Middle frontal gyrus (tissue), 1 donor: Measurements from ENCODE around the gene SLIT3.

ENCODE experiments used
- DNase-seq: peaks from one replicate; pipeline ENCODE4 v3.0.0-alpha.2; 2015; ENCODE audit warnings: low spot score; ENCODE audit errors: extremely low spot score

SLIT3 gene

DNA sequence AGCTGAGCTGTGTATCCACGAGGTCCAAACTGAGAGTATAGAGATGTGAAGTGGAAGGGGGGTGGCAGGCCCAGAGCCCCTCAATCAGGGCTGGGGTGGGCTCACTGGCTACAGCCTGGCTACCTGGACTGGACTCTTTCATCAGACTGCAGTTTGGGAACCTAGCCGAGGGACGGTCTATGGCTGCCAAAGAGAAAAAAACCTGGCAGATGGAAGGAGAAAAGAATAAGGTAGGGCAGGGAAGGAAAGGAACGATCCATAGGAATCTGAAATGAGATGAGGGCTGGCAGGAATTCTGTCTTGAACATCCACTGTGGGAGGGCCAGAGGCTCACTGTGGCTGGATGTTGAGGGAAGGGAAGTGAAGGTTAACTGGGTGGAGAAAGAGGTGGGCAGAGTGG is 497.4 kb downstream of the SLIT3 start:
- no peak for DNase-seq

DNA sequence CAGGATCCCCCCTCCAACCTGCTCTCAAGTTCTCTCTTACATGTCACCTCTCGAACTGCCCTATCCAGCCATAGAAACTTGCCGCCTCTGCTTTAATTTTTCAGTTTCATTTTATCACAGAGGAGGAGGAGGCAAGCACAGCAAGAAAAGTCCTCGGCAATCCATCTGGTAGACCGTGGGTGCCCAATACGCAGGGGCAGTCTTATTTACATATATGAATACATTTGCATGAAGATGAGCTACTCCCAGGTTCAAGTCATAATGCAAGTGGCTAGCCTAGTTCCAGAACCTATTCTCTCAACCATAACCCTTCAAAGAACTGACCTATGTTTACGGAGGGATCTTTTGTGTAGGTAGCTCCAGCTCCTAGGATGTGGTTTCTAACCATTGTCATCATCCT is 498.6 kb downstream of the SLIT3 start:
- no peak for DNase-seq

DNA sequence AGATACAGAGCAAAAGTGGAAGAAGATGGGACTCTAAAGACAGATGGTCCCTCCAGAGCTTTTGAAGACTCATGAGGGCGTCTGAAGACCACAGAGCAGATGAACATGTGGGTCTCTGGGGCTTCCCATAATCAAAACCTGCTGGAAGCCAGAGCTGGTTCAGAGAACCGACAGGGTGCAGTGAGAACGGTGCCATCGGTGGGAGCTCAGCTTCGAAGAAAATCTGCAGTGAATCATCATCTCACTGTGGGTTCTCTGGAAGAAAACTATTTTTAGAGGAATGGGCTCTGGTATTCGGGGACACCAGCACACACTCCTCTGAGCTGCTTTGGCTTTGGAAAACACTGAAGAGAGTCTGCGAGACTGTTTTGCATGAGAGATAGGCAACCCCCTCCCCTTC is 499.4 kb downstream of the SLIT3 start:
- DNase-seq = no peak

DNA sequence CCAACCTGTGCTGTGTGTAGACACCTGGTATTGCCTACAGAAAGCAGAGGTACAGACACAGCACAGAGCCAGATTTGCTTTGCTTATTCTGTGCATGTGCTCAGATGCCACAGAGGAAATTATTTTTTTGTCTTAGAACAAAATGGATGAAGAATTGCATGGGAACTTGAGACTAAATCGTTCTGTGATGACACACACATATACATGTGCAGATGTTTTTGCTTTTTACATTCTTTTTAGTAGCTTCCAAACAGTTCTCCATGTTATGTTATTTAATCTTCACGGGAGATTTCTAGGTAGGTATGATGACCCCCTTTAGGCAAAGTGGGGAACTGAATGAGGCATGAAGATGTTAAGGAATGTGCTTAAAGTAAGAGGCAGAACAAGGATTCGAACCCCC is 500.2 kb downstream of the SLIT3 start:
- no peak for DNase-seq

DNA sequence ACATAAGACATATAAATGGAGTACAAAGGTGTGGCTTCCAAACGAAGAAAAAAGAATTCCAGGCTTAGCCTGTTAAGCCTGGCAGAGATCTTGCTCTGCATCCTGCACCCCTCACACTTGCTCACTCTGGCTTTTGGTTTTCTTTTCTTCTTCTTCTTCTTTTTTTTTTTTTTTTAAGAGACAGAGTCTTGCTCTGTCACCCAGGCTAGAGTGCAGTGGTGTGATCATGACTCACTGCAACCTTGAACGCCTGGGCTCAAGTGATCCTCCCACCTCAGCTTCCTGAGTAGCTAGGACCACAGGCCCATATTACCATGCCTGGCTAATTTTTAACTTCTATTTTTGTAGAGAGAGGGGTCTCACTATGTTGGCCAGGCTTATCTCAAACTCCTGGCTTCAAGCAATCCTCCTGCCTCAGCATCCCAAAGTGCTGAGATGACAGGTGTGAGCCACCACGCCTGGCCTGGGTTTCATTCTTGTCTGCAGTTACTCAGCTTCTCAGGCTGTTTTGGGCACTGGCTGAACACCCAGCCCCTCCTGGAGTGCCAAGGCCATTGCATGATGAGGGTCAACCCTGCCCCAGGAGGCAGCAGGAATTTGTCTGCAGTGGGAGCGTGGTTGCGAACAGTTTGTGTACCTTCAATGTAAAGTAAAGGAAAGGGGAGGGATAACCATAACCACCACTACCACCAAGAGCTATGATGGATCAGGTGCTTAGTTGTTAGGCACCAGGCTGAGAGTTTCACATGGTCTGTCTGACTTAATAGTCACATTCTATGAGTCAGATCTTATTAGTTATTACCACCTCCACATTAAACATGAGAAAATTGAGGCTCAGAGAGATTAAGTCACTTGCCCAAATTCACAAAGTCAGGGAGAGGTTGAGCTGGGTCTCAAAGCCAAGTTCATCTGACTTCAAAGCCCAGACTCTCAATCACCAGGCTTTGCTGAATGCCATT is 502.6 kb downstream of the SLIT3 start:
- no peak for DNase-seq

DNA sequence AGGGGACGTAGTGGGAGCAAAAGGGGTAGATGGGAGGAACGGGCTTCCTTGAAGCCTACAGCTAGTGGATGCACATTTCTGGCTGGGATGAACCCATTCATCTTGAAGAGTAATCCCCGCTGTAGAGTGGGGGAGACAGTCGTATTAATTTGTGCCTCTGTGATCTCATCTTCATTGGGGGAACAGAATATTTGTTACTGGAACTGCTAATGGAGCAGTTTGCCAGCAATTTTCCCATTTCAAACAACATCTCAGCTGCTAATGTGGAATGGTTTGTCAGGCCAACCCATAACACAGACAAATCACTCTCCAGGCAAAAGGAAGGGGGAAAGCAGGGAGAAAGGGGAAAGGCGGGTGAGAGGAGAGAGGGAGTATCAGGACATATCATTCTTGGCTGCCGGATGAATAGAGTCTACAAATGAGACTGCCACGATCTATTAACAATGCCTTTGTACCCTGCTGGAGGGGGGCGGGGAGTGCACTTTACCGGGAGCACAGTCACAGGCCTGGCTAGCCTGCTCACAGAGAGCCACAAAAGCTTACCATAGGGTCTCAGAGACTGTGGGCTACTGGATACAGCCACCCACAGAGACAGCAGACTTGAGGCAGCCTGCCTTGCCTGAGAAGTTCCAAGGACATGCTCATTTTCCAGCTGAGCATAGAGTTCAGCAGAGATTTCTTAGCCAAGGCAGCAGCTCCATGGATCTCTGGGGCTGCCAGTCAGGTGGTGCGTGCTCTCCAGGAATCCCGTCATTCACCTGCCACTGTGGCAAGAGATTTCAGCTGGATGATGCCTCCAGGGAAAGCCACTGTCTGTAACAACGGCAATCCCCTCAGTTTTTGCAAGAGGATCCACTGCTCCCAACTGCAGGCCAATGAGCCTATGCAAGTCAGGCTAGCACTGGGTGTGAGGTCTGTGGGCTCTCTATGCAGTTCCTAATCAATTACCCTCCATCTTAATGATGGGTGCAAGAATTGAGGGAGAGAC is 504.1 kb downstream of the SLIT3 start:
- no peak for DNase-seq

DNA sequence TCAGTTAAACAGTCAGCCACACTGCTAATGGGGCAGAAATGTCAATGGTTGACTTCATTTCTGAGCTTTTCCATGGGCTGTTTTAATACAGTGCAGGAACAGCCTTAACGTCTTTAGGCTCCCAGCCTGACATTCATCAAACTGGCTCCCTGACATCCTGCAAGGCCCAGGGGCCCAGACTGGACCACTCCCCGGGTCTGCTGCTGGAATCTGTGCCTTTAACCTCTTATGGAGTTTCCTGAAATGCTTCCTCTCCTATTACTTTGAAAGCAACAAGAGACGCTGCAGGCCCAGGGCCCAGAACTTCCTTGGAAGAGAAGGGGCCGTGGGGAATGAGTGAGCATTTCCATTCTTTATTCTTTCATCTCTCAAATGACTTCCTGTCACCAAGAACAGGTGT is 504.9 kb downstream of the SLIT3 start:
- no peak for DNase-seq

DNA sequence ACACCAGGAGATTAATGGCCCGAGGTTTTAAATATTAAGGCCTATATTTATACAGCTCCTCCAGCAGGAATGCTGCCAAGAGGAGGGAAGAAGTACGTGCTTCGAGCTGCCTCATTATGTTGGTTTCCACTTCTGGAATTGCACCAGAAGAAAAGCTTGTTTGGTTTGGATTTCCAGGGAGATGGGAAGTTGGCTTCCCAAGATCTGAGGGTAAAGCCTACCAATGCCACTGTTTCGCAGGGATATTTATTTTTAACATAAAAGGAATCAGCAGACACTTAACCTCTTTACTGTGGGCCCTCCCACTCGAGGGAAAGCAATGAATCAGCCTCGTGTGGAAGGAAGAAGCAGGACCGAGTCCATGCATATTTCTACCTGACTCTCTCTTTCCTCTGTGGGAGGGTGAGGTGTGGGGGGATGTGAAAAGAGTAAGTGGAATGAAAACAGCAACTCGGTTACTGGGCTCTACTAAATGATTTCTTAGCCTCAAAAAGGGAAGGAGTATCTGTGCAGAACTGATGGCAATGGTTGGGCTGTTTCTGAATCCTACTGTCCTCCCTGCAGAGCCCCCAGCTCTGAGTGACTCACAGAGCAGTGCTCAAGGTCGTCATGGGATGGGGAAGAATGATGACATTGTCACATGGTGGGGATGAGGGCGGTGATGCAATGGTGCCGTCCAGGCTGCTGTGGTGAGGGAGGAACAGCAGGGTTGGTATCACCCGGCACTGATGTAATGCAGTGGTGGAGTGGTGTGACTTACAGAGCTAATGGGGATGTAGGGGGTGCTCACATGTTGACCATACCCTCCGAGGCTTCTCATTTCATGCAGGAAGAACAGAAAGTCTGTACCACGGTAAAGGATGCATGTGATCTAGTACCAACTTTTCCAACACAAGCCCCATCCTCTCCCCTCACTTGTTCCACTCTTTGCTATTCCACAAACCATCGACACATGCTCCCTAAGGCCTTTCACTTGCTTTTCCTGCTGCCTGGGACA is 506.8 kb downstream of the SLIT3 start:
- DNase-seq = peak; percentile 11

DNA sequence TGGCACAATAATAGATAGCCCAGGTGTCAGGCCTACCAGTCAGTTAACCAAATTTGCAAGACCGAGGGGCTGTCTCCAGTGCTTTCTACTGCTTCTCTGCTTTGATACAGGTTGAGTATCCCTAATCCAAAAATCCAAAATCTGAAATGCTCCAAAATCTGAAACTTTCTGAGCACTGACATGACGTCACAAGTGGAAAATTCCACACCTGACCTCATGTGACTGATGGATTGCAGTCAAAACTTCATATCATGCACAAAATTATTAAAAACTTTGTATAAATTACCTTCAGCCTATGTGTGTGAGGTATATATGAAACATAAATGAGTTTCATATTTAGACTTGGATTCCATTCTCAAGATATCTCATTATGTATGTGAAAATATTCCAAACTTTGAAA is 508.3 kb downstream of the SLIT3 start:
- DNase-seq = no peak

DNA sequence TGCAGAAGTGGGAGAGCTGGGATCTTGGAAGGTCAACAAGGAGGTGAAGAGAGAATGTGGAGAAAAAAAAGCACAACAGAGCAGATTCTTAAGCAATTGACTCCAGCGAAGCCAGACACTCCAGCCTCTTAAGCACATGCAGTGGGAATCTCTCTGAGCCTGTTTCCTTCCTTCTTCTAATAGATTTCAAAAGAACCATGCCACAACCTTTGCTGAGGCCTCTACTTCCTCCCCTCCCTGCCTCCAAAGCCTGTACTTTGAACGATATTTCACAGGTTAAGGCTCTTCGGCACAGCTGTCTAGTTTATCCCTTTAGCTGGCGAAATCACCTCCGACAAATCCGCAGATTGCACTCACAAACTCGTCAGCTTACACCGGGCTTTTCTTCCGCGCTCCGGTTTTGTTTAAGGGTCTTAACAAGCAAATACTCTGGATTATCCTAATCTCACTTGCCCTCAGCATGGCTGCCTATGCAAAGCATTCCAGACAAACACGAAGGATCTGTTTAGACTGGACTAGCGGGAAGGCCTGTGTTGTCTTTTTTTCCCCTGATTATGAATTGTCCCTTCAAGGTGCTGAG is 510.2 kb downstream of the SLIT3 start:
- no peak for DNase-seq

DNA sequence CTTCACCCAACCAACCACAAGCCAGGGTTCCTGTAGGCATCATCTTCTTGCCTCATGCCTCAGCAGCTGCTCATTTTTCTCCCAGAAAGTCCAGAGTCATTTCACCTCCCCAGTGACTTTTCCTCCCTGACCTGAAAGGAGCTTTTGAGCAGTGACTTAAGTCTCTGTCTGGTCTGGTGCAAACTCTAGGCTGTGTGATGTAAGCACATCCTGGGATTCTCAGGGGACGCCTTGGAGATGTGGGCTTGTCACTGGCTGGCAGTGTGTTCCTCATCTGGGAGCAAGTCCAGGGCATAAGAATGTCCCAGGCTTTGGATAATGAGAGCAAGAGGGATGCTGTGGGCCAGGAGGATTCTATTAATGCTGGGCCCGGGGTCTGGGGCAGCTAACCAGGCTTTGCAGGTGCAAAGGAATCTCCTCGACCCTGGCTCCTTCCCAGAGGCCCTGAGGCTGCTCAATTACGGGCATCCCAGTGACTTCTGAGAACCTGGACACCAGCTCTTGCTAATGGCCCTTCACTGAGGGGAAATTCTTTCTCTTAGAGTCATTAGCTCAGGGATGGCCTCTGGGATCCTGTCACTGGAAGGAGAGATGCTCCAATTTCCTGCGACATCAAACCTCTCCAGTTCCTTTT is 510.8 kb downstream of the SLIT3 start:
- no peak for DNase-seq

DNA sequence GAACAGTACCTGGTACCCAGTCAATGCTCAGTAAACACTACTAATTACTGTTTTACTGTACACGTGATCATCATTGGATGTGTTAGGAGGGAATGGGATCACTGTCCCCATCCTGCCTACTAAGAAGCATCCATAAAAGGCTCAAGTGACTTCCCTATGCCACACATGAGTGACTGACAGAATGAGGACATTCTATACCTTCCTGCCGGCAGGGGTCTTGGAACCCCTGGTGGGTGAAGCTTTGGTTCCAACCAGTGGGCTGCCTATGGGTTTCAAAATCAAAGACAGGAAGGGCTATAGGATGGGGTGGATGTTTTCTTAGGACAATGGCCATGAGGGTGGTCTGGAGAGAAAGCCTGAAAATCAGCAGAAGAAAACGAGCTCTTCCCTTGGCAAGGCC is 512.2 kb downstream of the SLIT3 start:
- DNase-seq = no peak

DNA sequence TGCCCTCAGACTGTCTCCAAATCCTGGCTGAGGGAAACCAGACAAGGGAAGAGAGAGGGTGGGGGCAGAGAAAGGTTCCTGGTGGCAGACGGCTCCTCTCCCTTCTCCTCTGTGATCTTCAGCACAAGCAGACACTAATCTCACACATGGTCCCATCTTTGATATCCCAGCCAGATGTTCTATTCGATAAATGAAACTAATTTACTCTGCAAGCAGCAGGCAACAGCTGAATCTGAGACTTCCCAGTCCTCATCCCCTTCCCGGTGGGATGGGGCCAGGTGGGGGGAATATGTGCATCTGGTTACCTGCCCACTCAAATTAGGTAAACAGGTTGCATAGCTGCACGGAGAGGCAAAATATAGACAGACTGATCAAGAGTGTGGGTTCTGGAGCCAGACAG is 512.8 kb downstream of the SLIT3 start:
- DNase-seq = no peak

DNA sequence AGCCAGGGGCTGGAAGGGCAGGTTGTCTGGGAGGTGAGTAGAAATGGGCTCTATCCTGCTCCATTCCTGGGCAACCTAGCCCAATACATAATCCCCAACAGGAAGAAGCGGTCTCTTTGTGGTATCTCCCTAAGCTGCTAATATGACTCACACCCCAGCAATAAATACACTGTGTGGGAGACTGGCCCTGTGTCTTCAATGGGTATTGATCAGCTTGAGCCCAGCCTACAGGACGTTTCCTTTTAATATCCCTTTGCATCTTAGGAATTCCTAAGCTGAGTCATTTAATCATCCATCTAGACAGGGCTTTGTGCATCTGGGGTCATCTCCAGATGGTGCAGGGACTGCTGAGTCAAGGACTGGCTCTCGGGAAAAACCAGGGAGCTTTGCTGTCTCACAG is 514.8 kb downstream of the SLIT3 start:
- DNase-seq = no peak

DNA sequence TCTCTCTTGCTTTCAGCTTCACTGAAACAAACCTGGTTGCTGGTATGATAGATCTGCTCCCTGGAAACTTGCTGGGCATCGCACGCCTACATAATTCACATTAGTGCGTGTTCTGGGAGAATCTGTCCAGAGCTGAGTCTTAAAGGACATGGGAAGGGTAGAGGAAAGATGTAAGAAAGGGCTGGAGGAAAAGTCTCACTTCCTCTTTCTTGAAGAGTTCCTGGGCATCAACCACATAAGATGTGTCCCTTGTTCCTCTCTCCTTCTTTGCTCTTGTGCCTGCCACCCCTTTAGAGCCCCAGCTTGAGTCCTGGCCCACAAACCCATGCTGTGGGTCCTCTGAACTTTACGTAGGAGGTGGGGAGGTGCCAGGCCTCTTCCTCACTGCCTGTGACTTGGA is 516.5 kb downstream of the SLIT3 start:
- DNase-seq = no peak

DNA sequence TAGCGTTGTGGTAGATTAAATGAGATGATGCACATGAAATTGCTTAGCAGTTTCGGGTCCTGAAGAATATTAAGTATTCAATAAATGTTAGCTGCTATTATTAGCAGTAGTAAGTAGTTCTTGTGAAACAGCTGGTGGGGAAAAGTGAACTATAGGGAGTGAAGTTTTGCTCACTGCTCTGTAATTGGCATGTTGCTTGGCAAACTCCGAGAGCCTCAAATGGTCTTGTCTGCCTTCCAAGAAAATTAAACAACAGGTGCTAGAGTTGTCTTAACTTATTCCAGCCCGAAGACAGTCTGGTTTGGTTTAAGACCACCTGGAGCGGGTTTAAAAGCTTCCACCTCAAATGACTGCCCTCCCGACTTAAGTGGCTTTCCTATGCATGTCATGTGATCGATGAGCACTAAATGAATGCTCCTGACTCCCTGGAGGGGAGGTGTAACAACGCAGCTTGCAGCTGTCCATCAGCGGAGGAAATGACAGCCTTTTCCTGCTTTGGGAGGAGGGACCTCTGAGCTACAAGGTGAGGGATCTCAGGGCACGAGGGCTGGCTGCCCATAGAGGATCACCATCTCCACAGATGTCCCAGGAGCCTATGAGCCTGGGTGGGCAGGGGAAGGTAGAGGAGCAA is 518.9 kb downstream of the SLIT3 start:
- DNase-seq = no peak

DNA sequence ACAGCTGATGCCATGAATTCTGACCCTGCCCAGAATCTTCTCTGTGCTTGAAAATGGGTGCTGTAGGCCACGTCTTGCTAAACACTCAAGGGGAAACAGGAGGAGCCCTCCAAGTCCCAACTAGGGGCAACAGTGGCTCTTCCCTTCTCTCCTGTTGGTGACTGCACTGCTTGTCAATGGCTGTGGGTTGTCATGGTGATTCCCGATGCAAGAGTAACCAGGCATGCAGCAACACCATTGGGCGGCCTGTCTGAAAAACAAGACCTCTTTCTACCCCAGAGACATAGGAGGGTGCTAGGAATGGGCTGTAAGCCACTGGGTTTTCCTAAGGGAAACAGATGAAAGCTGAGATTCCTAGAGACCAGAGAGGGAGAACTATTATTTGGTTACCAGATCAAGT is 520.1 kb downstream of the SLIT3 start:
- no peak for DNase-seq

DNA sequence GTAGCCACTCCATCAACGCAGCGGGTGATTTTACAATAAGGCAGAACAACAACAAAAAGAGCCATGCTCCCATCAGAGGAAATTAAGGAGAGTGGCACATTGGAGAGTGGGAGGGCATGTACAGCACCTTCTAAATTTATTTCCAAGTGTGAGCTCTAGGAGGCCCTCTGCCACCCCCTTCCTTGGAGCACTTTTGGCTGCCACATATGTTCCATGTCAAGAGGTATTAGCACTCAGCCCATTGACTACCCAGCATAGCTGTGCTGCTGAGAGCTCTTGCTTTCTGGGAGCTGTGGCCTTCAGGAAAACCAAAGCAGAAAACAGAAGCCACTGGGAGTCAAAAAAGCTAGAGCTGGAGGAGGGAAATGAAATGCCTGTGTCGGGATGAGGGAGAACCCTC is 521.6 kb downstream of the SLIT3 start:
- peak; percentile 8 for DNase-seq

DNA sequence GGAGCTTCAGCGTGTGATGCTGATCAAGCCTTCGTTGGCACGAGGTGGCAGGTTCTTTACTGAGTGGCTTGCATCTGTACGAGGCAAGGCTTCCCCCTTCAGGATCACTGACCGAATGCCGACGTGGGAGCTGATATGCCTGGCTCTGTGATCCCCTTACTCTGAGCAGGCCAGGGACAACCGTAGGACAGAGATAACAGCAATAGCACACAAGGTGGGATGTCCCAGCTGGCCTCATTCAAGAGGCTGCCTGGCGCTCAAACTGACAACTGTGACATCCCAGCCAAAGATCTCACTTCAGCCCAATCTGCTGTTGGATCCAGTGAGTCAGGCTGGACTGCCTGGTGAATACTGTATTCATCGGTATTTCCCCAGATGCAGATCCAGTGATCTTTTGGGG is 522.4 kb downstream of the SLIT3 start:
- no peak for DNase-seq

DNA sequence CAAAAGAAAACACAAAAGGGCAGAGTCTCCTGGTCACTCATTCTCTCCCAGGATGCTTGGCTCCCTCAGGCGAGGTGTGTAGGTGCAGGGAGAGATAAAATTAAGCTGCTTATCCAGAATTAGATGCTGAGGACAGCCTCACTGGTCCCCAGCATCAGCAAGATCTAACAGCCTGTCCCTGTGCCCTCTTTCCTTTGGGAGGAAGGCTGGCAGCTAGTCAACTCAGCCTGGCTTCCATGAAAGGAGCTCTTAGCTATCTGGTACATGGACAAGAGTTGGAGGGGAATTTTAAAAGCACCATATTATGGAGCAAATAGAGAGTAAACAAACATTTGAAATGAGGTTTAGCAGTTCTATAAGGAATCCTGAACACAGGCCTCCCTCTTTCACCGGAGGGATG is 523.3 kb downstream of the SLIT3 start:
- no peak for DNase-seq
